Subcutaneous adipose tissue (tissue), 4 donors: ENCODE data around the gene GPC5. TPM values are rescaled to one million over a fixed set of nuclear protein-coding genes. Genes with fewer than 3 reads are reported as not detected.

Experiments used
- CTCF ChIP-seq: fragments of 450-650 bp; IDR thresholded peaks from one replicate; pipeline ENCODE4 v1.5.1; 2016; ENCODE audit warnings: low read depth, mild to moderate bottlenecking, control low read depth, antibody characterized with exemption, moderate library complexity
- total RNA-seq, 4 donors: library from RNA; depleted of rRNA; stranded (reverse); fragments of >200 nt; gene quantifications; one replicate each; pipeline ENCODE4 v1.1.0, GENCODE V29; 2016

The GPC5 gene
- total RNA-seq, 4 donors from 2014 or later = 0.16 to 0.44 TPM; not detected in 2

GRCh38 chr13:92312823-92313222 is 914.4 kb downstream of the GPC5 start:
- no peak for TF ChIP-seq CTCF

GRCh38 chr13:92313382-92313781 is 915.0 kb downstream of the GPC5 start:
- no peak for TF ChIP-seq CTCF

- no peak for TF ChIP-seq CTCF
These were observed 916.8 kb downstream of the GPC5 start for GRCh38 chr13:92315265-92315664.

- TF ChIP-seq CTCF = no peak
These were observed 917.6 kb downstream of the GPC5 start for GRCh38 chr13:92316030-92316429.

GRCh38 chr13:92317066-92317465 is 918.6 kb downstream of the GPC5 start:
- TF ChIP-seq CTCF = no peak

GRCh38 chr13:92320323-92320722 is 921.9 kb downstream of the GPC5 start:
- no peak for TF ChIP-seq CTCF

GRCh38 chr13:92321174-92321573 is 922.8 kb downstream of the GPC5 start:
- TF ChIP-seq CTCF = no peak

GRCh38 chr13:92345627-92346026 is 947.2 kb downstream of the GPC5 start:
- TF ChIP-seq CTCF = no peak
